ENCODE results near the gene JCAD. TPM values are rescaled to one million over a fixed set of nuclear protein-coding genes. Genes with fewer than 3 reads are reported as not detected.

JCAD gene
- total RNA-seq, 1 experiment from 2014 or later = 0.77 TPM

GRCh38 chr10:30092151-30092790 lies 32.9 kb upstream of the JCAD start:
- no CpG with 5 or more reads among the region's 14 CpGs for WGBS (ENCODE audit: extremely low coverage, insufficient read length, low lambda C conversion rate)
- Histone ChIP-seq H2BK12ac (ENCODE audit: insufficient read length, low read depth, low read length) (no peak overlapping the region), H3K27ac (ENCODE audit: insufficient read length, low read depth, low read length) (no peak overlapping the region), H2AFZ (ENCODE audit: low read length) (no peak overlapping the region), H3K18ac (ENCODE audit: insufficient read length, low read depth, low read length) (no peak overlapping the region), H3K14ac (ENCODE audit: insufficient read depth, low read length) (no peak overlapping the region), H2AK5ac (ENCODE audit: insufficient read length, low read length) (no peak overlapping the region), H2BK15ac (ENCODE audit: low read depth, low read length) (no peak overlapping the region), H3K23me2 (ENCODE audit: insufficient read length, low read depth, low read length, poor library complexity, severe bottlenecking) (no peaks in the 10 kb centered on the region), H3K9ac (ENCODE audit: extremely low read depth, insufficient read length, low read length) (no peak overlapping the region), H2BK20ac (ENCODE audit: low read depth, low read length, poor library complexity, severe bottlenecking) (no peak overlapping the region), H3K4me2 (ENCODE audit: insufficient read depth, insufficient read length, low read length) (no peak overlapping the region), H3K4ac (ENCODE audit: low read depth, low read length) (no peak overlapping the region), H3T11ph (ENCODE audit: low read length) (no peak overlapping the region), H4K8ac (replicated peaks; ENCODE audit: insufficient read length, low read depth, low read length) (no peak overlapping the region), H3K56ac (ENCODE audit: insufficient read length, low read depth, low read length) (no peak overlapping the region), H3K4me1 (ENCODE audit: insufficient read depth, low read length) (no peaks in the 10 kb centered on the region; the same call in 1 of the 2 replicates), H3K79me2 (ENCODE audit: insufficient read depth, low read length) (no peaks in the 10 kb centered on the region), H2BK5ac (ENCODE audit: insufficient read length, low read length) (no peak overlapping the region), H3K23ac (ENCODE audit: insufficient read length, low read depth, low read length) (no peak overlapping the region), H4K20me1 (ENCODE audit: control insufficient read depth, insufficient read depth, insufficient read length) (no peaks in the 10 kb centered on the region), H4K5ac (ENCODE audit: insufficient read length, low read depth, low read length) (no peak overlapping the region), H3K27me3 (ENCODE audit: insufficient read depth, low read length) (no peaks in the 10 kb centered on the region), H3K9me3 (ENCODE audit: control insufficient read depth, low read depth, low read length) (no peaks in the 10 kb centered on the region), H4K91ac (ENCODE audit: insufficient read length, low read depth, low read length) (no peak overlapping the region), H2BK120ac (ENCODE audit: low read depth, low read length, poor library complexity, severe bottlenecking) (no peak overlapping the region), H3K79me1 (ENCODE audit: insufficient read depth, low read depth, low read length, poor library complexity, severe bottlenecking) (no peaks in the 10 kb centered on the region)
- DNase-seq = no peak
- H3K9me3 Mint-ChIP-seq = no peaks in the 10 kb centered on the region
- H3K36me3 Mint-ChIP-seq (ENCODE audit: insufficient read depth in 1 of 3, low read depth in 3 of 3) = no peaks in the 10 kb centered on the region; a peak in 1 of 7 replicates
- no peak overlapping the region; a peak in 1 of 7 replicates for H3K27ac Mint-ChIP-seq
- no peak overlapping the region for H3K4me3 Mint-ChIP-seq
- H3K27me3 Mint-ChIP-seq (ENCODE audit: low read depth) = no peaks in the 10 kb centered on the region; the same call in 1 of the 2 replicates
- peaks cover 15 to 16% of the 10 kb centered on the region in 2 experiments for H3K4me1 Mint-ChIP-seq
- no peak for TF ChIP-seq CTCF (conservative IDR thresholded peaks at IDR 0.05)
